Activated CD8-positive, alpha-beta T cell treated with anti-CD3 and anti-CD28 coated beads for 36 hours (primary cell): ENCODE results near the gene SNX15. TPM values are rescaled to one million over a fixed set of nuclear protein-coding genes. Genes with fewer than 3 reads are reported as not detected.

Experiments used
- ATAC-seq: fragments of 200-7000 bp; cut with Tn5 transposase; one replicate; pipeline ENCODE4 v1.10.0; 2021; ENCODE audit warnings: mild to moderate bottlenecking, moderate library complexity
- CTCF ChIA-PET: fragments of 350-600 bp; sonication (Branson Sonifier 250); formaldehyde crosslinking; loops from one replicate; lab custom pipeline; 2021; ENCODE audit warnings: antibody characterized with exemption; lab: Charles Lee
- POLR2A ChIA-PET: fragments of 350-600 bp; sonication (Branson Sonifier 250); formaldehyde crosslinking; loops from one replicate; lab custom pipeline; 2021; ENCODE audit warnings: antibody characterized with exemption; lab: Charles Lee
- DNase-seq: peaks from one replicate; pipeline ENCODE4 v3.0.0-alpha.2; 2020
- H3K27ac Mint-ChIP-seq: one replicate; pipeline ENCODE4 v1.8.0; 2021; ENCODE audit warnings: mild to moderate bottlenecking, mixed read lengths
- H3K27me3 Mint-ChIP-seq: one replicate; pipeline ENCODE4 v1.8.0; 2021; ENCODE audit warnings: mixed read lengths
- H3K36me3 Mint-ChIP-seq: one replicate; pipeline ENCODE4 v1.8.0; 2021; ENCODE audit warnings: low read depth, mixed read lengths
- H3K4me1 Mint-ChIP-seq: one replicate; pipeline ENCODE4 v1.8.0; 2021; ENCODE audit warnings: low read depth, mixed read lengths
- H3K4me3 Mint-ChIP-seq: one replicate; pipeline ENCODE4 v1.8.0; 2021; ENCODE audit warnings: mild to moderate bottlenecking, moderate library complexity, mixed read lengths
- H3K9me3 Mint-ChIP-seq: one replicate; pipeline ENCODE4 v1.8.0; 2021; ENCODE audit warnings: mixed read lengths
- intact Hi-C: fragments of 100-400 bp; cut with micrococcal nuclease; formaldehyde crosslinking; loops from one replicate; pipeline ENCODE4 v1.10.0; 2022
- total RNA-seq, 2 experiments: library from RNA; stranded (reverse); gene quantifications; one replicate each; pipeline ENCODE4 v1.2.3, GENCODE V29; 2021
- TF ChIP-seq, protein P1 (sequence below): fragments of 200-600 bp; IDR thresholded peaks from one replicate; pipeline ENCODE4 v1.8.0; 2022; ENCODE audit warnings: antibody characterized with exemption, mild to moderate bottlenecking

The SNX15 gene
- total RNA-seq, 2 experiments from 2014 or later: 4.7 to 5.7 TPM

DNA sequence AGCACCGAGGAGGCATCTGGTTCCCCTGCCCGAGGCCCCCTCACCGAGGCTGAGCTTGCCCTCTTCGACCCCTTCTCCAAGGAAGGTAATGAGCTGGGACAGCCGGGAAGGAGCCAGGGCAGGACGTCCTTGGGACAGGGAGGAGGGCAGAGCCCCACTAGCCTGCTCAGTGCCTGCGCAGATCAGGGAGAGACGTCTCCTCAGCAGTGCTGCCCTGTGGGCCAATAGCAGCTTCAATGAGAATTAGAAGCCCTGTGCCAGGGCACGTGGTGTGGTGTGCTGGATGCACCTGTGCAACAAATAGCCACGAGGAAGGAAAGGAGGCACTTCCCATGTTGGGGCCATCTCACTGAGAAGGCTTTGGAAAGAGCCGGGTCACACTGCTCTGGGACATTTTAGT is 8.3 kb downstream of the SNX15 start:
- POLR2A ChIA-PET: interaction anchor here (0.7 to 0.9 kb wide), 2 partner anchors 21 to 61 kb away, joined by 3 read pairs; partner anchors contain the start of genes ARL2 and VPS51
- Mint-ChIP-seq H3K27me3 (no peaks in the 10 kb centered on the region), H3K4me1 (peaks cover 1% of the 10 kb centered on the region), H3K9me3 (no peaks in the 10 kb centered on the region), H3K27ac (no peak overlapping the region), H3K4me3 (no peak overlapping the region), H3K36me3 (no peaks in the 10 kb centered on the region)
- no peak for DNase-seq
- CTCF ChIA-PET: interaction anchor here (1.3 kb wide), 1 partner anchor 81 kb away, joined by 4 read pairs; no protein-coding TSS in a partner anchor
- intact Hi-C loops: no loop called here
- TF ChIP-seq, protein P1, sequence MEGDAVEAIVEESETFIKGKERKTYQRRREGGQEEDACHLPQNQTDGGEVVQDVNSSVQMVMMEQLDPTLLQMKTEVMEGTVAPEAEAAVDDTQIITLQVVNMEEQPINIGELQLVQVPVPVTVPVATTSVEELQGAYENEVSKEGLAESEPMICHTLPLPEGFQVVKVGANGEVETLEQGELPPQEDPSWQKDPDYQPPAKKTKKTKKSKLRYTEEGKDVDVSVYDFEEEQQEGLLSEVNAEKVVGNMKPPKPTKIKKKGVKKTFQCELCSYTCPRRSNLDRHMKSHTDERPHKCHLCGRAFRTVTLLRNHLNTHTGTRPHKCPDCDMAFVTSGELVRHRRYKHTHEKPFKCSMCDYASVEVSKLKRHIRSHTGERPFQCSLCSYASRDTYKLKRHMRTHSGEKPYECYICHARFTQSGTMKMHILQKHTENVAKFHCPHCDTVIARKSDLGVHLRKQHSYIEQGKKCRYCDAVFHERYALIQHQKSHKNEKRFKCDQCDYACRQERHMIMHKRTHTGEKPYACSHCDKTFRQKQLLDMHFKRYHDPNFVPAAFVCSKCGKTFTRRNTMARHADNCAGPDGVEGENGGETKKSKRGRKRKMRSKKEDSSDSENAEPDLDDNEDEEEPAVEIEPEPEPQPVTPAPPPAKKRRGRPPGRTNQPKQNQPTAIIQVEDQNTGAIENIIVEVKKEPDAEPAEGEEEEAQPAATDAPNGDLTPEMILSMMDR: no peak
- no peak for ATAC-seq

GRCh38 chr11:65036931-65037330 is 9.7 kb downstream of the SNX15 start:
- Mint-ChIP-seq H3K27ac (no peak overlapping the region), H3K4me1 (peaks cover 2% of the 10 kb centered on the region), H3K4me3 (no peak overlapping the region), H3K9me3 (no peaks in the 10 kb centered on the region), H3K27me3 (no peaks in the 10 kb centered on the region), H3K36me3 (no peaks in the 10 kb centered on the region)
- POLR2A ChIA-PET: no interaction called here
- intact Hi-C loops: no loop called here
- CTCF ChIA-PET: interaction anchor here (1.7 kb wide), 1 partner anchor 8 kb away, joined by 5 read pairs; no protein-coding TSS in a partner anchor
- DNase-seq (no peak), ATAC-seq (no peak)
- TF ChIP-seq, protein P1: no peak

- POLR2A ChIA-PET: interaction anchor here (0.8 to 3.3 kb wide), 12 partner anchors 8 to 457 kb away, joined by 3 to 13 read pairs (median 6); partner anchors contain the start of genes ARL2, CDCA5, SNX15 and ZNHIT2
- TF ChIP-seq, protein P1: no peak
- DNase-seq: no peak
- Mint-ChIP-seq H3K4me3 (peak overlapping the region; percentile 87), H3K4me1 (peaks cover 13% of the 10 kb centered on the region), H3K36me3 (peaks cover 12% of the 10 kb centered on the region), H3K27me3 (no peaks in the 10 kb centered on the region), H3K9me3 (no peaks in the 10 kb centered on the region), H3K27ac (peak overlapping the region; percentile 97)
- CTCF ChIA-PET: interaction anchor here (1.1 to 2.3 kb wide), 8 partner anchors 9 to 289 kb away, joined by 4 to 18 read pairs (median 5); partner anchors contain the start of gene ARL2
- ATAC-seq: no peak
- intact Hi-C loops: no loop called here
These were observed 13.2 kb downstream of the SNX15 start for GRCh38 chr11:65040520-65040846.

- CTCF ChIA-PET: interaction anchor here (1.0 to 2.3 kb wide), 10 partner anchors 8 to 289 kb away, joined by 3 to 18 read pairs (median 5); partner anchors contain the start of genes ARL2 and NAALADL1
- Mint-ChIP-seq H3K27ac (peak within 1 kb of the TSS; percentile 97), H3K4me3 (peak within 1 kb of the TSS; percentile 87), H3K36me3 (peaks cover 12% of the 10 kb centered on the region), H3K4me1 (peaks cover 13% of the 10 kb centered on the region), H3K27me3 (no peaks in the 10 kb centered on the region), H3K9me3 (no peaks in the 10 kb centered on the region)
- TF ChIP-seq, protein P1: no peak
- ATAC-seq: peak; percentile 96
- DNase-seq: peak; percentile 95
- POLR2A ChIA-PET: interaction anchor here (0.8 to 3.3 kb wide), 12 partner anchors 9 to 456 kb away, joined by 3 to 13 read pairs (median 6); partner anchors contain the start of genes ARL2, CDCA5, SNX15 and ZNHIT2
- intact Hi-C loops: no loop called here
These were observed 13.8 kb downstream of the SNX15 start, which contains the start of gene SAC3D1 for GRCh38 chr11:65040847-65041622. TSS of gene SAC3D1 (plus strand) at chr11:65041210. CDS start at chr11:65041293, 83 bp downstream.
